Right hindlimb (tissue), 1 donor: ENCODE results near the gene TRABD.
A peak's percentile ranks its signal among the peaks of the same experiment; 100 is the strongest.

Experiments
- DNase-seq: peaks from one replicate; pipeline ENCODE4 v3.0.0-alpha.2; 2018

The TRABD gene

DNA sequence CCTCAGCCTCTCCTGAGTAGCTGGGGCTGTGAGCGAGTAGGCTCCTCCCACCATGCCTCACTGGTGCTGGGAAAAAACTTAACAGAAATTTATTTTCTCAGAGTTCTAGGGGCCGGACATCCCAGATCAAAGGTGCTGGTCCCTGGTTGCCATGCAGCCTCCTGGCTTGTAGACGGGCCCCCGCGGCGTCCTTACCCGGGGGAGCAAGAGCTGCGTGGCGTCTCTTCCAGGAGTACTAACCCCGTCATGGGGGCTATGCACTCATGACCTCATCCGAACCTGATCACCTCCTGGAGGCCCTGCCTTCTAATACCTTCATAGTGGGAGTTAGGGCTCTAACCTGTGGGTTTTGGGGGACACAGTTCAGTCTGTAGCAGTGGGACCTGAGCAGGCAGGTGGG is 2.6 kb downstream of the TRABD start:
- DNase-seq = no peak

DNA sequence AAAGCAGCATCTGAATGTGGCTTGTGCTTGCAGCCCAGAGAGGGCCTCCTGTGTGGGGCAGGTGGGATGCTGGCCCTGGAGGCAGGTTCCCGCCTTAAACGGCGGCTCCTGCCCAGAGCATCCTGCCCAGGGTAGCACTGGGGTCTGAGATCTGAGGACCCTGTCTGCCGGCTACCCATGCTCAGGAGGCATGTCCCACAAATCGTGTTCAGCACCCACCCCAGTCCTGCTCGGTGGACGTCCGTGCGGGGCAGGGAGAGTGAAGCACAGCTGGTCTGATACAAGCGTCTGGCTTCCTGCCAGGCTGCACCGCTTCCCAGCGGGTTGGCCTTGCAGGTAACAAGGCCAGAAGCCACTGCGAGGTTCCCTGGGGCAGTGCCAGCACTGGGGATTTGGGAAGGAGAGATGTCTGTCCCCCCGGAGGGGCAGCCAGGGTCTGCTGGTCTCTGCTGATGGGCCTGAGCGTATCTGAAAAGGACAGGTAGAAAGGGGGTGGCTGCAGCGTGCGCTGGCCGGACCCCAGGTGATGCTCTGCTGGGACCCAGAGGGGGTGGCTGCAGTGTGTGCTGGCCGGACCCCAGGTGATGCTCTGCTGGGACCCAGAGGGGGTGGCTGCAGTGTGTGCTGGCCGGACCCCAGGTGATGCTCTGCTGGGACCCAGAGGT is 3.6 kb downstream of the TRABD start:
- no peak for DNase-seq

DNA sequence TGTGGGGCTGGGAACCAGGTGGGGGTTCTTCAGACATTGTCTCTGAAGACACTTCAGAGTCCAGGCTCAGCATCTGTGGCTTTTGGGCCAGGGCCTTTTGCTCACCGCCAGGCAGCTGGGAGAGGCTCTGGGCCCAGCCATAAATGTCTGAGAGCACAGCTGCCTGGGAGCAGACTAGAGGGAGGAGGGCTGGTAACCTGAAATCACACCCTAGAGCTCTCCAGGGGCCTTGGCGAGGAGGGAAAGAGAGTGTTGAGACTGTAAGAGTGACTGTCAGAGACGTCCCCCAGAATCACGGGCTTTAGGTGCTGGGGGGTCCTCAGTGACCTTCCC is 4.1 kb downstream of the TRABD start:
- peak; percentile 68 for DNase-seq

DNA sequence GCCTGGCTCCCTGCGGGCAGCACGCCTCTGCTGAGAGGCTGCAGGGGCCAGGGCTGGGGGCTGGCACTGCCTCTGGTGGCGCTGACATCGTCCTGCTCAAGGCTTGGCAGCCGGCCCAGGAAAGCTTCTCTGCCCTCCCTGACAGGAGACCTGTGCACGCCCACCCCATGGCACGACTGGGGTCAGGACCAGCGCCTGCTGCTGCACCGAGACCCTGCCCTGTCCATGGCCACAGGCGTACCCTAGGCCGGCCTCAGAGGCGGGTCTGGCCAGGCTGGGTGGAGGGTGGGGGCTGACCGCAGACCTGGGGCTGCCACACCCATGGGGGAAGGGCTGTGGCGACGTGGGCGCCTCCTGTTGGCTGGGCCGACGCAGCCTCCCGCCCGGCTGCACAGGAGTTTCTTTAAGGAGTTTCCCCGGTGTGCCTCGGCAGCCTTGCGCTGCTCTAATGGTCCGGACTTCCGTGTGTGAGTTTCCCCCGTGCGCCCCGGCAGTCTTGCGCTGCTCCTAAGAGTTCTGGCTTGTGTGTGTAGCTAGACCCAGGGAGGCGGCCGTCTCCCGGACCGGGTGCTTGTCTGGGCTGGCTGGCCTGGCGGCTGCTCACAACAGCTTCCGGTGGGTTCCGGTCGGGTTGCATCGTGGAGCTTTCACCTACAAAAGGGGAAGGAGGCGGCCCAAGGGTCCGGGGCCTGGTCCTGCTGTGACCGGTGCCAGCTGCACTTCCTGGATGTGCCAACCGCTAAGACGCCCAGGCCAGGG is 4.6 kb downstream of the TRABD start:
- peak; percentile 79 for DNase-seq

DNA sequence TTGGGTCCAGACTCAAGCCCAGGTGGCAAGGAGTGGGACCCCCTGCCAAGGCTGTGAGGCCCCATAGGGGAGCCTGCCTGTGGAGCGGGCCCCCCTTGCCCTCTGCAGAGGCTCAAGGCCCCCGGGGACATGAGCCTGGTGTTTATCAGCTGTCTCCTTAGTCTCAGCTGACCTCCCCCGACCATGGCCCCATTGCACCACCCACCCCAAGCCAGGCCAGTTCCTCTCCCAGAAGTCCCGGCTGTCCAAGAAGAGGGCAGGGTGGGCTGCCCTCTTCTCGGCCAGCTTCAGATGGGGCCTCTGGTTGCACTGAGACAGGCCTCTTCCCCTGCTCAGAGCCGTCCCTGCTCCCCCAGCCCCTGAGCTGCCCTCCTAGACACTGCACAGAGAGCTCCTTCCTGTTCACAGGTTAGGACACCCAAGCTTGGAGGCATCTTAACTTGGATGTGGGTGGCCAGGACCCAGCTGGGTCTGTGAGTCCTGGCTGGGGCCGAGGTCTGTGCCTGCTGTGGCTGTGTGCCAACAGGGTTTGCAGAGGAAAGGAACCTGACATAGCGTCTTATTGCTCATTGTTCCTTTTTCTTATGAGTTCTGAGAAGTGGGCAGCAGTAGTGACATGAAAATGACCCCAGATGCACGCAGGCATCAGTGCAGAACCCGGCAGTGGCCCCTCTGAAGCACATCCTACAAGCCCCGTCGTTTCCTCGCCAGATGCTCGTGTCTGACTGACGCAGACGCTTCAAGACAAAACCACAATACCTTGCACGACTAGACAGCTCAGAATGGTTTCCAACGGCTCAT is 5.4 kb downstream of the TRABD start:
- no peak for DNase-seq

DNA sequence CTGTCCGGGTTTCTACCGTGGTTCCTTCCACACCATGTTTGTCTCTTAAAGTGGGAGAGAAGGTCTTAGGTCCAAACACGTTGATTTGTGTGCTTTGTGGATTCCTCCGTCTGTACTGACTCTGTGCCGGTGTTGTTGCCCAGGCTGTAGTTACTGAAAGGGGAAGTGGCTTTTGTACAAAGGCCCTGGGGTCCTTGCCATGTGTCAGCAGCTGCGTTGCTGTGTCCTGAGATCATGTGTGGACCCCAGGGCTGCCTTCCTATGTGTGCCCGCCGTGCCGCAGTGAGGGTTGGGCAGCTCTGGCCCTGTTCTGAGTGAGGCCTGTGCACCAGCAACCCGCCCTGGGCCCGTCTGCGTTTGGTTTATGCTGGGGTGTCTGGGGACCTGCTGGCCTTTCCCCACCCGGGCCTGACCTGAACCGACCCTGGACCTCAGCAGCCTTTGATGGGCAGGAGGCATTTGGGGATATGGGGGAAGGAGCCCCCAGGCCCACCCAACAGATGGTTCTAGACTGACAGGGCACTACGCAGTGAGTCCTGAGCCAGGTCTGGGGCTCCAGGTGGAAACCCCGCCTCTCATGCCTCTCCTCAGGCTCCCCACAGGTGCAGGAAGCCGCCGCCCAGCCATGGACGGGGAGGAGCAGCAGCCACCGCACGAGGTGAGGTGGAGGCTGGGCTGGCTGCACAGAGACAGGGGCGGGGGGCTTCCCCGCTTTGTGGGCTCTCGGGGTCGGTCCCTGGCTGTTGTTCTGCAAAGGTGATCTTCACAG is 6.9 kb downstream of the TRABD start:
- DNase-seq = no peak

DNA sequence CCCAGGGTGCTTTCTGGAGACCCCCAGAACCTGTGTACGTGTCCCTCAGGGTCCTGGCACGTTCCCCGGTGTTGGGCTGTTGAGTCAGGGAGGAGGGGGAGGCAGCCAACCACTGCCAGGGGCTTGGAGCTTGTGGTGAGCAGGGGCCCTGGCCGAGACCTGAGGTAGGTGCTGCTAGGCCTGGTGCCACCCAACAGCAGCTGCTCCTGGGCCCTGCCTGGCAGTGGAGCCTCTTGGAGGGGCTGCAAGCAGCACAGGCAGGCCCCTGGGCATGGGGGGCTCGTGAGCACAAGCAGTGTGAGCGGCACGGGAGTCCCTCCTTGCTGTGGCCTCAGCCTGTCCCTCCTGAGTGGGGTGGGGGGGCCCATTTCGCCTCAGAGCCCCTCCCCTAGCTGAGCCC is 7.9 kb downstream of the TRABD start:
- DNase-seq = no peak

DNA sequence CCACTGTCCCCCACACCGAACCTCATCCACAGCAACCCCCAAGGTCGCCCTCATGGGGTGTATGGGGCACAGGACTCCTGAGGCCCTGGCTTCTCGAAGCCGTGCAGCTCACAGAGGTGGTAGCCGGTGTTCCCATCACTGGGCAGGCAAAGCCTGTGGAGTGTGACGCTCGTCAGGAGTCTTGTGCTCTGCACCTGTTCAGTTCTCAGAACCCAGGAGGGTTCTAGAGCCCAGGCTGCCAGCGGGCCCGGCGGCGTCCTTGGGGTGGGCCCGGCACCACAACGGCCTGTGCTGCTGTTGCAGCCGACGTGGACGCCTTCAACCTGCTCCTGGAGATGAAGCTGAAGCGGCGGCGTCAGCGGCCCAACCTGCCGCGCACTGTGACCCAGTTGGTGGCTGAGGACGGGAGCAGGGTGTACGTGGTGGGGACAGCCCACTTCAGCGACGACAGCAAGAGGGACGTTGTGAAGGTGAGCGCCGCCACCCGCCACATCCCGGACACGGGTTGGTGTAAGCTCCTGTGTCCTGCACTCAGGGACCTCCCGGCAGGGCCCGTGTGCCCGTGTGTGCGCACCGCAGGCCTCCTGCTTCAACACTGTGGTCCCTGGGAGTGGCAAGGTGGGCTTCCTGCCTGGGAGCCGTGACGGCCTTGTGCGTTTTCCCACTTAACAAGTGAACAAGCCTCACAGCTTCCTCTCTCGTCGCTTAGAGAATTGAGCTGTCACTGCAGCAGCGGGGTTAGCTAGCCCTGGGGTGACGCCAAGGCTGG is 8.5 kb downstream of the TRABD start:
- no peak for DNase-seq

DNA sequence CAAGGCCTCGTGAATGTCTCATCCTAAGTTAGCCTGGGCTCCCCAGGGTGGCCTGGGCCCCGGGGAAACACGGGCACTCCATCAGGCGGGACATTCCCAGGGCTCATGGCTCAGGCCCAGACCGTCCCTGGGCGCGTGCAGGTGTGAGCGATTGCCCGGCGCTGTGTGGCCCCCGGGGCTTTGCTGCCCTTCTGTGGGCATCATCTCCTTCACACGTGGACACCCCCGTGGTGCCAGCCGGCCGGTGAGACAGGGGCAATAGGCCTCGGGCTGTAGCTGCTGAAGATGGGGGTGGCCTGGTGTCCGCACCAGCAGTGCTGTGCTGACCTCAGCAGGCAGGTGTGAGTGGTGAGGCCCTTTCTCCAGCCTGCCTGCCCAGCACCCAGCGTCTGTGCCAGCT is 10.5 kb downstream of the TRABD start:
- DNase-seq = no peak

DNA sequence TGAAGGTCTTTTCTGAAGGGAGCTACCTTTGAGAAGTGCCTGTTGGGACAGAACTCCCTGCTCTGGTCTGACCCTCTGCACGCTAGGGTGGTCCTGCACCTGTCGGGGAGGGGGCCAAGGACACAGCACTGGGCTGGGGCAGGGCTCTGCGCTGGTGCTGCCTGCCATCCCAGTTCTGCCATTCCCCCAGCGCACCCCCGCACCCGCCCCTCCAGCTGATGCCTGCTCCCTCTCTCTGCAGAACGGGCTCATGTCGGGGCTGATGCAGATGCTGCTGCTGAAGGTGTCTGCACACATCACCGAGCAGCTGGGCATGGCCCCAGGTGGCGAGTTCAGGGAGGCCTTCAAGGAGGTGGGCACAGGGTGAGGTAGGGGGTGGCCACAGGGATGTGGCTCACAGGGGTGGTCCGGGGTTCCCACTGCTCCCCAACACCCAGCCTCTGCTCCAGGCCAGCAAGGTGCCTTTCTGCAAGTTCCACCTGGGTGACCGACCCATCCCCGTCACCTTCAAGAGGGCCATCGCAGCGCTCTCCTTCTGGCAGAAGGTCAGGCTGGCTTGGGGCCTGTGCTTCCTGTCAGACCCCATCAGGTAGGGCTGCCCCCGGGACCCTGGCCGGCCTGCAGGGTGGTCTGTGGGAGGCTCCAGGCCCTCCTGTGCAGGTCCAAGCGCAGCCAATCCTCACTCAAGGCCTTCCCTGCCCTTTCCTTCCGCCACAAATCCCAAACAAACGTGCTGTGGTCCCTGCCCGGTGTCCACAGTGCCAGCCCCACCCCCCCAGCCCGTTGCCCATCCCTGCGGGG is 11.5 kb downstream of the TRABD start:
- DNase-seq = no peak

DNA sequence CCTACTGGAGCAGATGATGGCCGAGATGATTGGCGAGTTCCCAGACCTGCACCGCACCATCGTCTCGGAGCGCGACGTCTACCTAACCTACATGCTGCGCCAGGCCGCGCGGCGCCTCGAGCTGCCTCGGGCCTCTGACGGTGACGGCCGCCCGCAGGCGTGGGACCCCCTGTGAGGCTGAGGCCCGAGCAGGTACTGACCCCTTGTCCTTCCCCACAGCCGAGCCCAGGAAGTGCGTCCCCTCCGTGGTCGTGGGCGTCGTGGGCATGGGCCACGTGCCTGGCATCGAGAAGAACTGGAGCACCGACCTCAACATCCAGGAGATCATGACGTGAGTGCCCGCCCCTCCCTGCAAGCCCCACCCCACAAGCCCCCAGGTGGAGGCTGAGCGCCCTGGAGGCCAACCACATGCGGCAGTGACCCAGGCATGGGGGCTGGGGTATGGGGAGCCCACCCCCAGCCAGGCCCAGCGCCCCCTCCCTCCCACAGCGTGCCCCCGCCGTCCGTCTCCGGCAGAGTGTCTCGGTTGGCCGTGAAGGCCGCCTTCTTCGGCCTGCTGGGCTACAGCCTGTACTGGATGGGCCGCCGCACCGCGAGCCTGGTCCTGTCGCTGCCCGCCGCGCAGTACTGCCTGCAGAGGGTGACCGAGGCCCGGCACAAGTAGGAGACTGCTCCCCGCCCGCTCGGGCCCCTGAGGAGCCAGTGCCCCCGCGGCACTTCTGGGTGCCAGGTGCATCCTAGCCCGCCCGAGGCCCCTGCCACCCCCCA is 12.3 kb downstream of the TRABD start:
- no peak for DNase-seq

DNA sequence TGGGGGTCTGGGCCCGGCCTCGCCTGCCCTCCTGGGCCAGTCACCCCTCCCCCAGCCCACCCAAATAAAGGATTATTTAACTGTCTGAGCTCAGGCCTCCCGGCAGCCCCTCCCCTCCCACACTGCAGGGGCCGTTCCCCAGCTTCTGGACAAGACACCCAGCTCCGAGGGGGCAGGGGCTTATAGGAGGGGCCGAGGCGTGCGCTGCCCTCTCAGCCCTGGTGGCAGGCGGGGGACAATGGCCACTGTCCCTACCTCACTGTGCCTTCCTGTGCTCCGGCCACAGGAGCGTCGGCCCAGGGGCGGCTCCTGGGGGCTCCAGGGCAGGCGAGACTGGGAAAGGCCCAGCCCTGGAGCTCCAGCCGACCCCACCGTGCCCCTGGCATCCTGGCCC is 12.9 kb downstream of the TRABD start:
- DNase-seq = no peak

DNA sequence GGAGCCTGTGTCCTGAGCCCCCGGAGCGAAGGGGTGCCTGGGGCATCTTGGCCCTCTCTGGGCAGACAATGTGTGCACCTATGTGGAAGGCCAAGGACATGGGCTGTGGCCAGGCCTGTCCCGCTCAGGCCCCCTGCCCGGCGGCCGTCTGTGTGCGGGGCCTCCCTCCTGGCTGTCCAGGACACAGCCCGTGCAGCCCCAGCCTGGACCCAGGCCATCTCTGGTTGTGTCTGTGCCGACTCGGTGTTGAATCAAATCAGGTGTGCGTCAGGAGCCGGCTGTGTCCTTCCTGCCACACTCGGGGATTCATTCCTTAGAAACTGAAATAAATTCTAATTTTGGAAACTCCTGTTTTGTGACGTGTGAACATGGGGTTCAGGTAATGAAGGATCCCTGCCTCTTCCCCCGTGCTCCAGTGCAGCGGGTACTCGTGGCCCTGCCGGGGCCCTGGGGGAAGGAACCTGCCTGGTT is 13.6 kb downstream of the TRABD start:
- DNase-seq = no peak

DNA sequence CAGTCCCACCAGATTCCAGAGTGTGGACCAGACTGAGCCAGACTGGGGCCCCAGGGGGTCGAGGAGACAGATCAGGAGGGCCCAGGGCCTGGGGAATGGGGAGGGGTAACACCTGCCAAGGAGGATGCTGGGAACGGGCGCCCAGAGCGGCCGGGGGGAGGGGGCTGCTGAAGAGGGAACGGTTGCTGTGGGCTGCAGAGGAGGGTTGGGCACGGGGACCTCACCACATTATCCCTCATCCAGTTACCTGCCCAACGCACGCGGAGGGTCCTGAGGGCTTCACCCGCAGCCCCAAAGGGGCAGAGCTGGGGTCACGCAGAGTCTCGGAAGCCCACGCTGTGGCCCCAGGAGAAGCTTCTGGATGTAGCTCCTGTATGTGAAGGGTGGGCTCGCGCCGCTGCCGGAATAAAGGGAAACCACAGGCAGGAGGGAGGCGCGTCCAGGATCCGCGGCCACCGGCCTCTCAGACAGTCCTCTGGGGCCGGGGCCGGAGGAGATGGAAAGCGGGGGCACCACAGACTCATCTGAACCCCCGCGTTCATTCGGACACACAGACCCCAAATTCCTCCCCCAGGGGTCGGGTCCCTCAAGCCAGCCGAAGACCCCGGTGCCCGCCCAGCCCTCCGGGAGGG is 14.2 kb downstream of the TRABD start:
- DNase-seq = no peak

DNA sequence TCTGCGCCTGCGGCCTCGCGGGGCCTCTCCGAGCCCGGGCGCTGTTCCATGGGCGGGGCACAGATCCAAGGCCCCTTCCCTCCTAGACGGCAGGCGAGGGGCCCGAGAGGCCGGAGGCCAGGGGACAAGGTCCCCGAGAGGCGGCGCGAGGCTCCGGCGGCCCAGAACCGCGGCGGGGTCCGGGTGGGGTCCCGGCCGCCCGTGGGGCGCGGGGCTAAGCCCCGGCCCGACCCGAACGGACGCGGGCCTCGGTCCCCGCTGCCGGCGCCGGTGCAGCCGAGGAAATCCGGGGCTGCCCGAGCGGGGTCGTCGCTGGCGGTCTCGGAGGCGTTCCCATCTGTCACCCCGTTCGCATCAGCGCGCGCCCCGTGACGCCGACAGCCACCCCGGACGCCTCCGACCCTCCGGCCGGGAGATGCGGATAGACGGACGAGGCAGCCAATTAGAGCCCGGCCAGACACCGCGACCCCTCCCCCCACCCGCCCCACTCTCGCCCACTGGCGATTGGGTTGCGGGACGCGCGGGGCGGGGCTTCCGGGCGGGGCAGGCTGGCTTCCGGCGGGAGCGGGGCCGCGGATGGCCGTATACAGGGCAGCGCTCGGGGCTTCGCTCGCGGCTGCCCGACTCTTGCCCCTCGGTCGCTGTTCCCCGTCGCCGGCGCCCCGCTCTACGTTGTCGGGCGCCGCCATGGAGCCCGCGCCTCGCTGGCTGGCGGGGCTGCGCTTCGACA is 14.9 kb downstream of the TRABD start, which contains the start of gene SELENOO:
TSS of gene SELENOO (plus strand) at position 551 of the 730 bp plus-strand sequence. CDS start at position 577, 26 bp downstream.
- peak; percentile 97 for DNase-seq

DNA sequence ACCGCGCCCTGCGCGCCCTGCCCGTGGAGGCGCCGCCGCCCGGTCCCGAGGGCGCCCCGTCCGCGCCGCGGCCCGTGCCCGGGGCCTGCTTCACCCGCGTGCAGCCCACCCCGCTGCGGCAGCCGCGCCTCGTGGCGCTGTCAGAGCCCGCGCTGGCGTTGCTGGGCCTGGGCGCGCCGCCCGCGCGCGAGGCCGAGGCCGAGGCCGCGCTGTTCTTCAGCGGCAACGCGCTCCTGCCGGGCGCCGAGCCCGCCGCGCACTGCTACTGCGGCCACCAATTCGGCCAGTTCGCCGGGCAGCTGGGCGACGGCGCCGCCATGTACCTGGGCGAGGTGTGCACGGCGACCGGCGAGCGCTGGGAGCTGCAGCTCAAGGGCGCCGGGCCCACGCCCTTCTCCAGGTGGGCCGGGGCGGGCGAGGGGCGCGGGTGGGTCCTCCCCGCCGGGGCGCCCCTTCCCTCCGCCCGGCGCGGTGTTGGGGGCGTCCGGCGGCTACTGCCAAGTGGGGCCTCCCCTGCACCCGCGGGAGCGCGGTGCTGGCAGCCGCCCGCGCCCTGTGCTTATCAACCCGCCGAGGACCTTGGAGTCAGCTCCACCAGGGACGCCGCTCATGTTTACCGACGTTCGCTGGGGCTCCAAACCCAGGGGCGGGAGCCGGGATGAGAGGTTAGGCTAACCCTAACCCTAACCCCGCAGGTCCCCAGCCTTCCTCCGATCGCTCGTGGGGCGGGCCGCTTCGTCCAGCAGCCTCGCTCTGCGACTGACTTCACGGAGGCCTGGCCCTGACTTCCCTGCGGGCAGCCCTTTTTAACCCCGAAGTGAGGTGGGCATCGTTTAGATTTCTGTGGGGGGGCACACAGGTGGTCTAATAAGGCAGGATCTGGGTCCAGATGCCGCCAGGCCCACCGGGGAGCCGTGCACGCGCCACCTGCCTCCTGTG is 15.7 kb downstream of the TRABD start:
- peak; percentile 45 for DNase-seq

DNA sequence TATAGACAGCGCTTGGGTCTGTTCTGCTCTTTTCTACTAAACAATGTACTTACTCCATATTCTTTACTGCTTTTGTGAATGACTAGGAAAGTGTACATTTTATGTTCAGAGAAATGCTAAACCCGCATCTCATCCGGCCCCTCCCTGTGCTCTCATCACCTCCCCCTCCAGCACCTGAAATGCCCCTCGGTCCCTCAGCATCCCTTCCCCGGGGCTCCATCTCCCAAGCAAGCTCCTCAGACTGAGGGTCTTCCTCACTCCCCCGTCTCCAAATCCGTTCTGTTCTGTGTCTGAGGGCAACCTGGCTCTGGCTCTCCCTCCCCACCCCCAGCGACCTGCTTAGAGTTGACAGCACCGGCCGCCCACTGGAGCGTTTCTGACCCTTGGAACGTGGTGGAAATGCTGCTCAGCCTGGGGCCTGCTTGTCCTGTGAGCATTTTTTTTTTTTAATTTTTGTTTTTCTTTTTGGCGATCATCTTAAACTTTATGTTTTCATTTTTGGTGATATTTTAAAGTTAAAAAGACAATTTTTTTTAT is 16.5 kb downstream of the TRABD start:
- DNase-seq = no peak

DNA sequence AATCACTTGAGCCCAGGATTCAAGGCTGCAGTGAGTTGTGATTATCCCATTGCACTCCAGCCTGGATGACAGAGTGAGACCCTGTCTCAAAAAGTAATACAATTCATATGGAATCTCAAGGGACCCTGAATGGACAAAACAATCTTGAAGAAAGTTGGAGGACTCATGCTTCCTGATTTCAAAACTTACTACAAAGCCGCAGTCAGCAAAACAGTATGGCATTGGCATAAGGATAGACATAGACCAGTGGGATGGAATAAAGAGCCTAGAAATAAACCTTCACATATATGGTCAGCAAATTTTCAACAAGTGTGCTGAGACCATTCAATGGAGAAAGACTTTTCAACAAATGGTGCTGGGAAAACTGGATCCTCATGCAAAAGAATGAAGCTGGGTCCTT is 17.6 kb downstream of the TRABD start:
- no peak for DNase-seq
